Right renal pelvis (tissue), 4 donors: Measurements from ENCODE around the gene CMC1. TPM values are rescaled to one million over a fixed set of nuclear protein-coding genes. Genes with fewer than 3 reads are reported as not detected.
"Not testable (repeated sequence)": the region's sequence is repeated elsewhere in the genome, so short reads cannot be mapped to it uniquely, and the experiment has no call there.

Experiments
- DNase-seq, 4 donors: peaks; one replicate each; pipeline ENCODE4 v3.0.0-alpha.2; 2013; ENCODE audit warnings: low read depth in 4 of 4, low spot score in 3 of 4, missing footprints in 1 of 4
- polyA plus RNA-seq, 4 donors: library from polyadenylated mRNA; unstranded; fragments of 120-200 nt; gene quantifications; one replicate each; pipeline ENCODE4 v1.2.1, GENCODE V29; 2013; ENCODE audit not compliant: insufficient read length in 4 of 4

The CMC1 gene
- polyA plus RNA-seq, 4 donors: 27.6 to 33.4 (median 29.4) TPM

GRCh38 chr3:28243424-28244106, 2.1 kb downstream of the CMC1 start:
- DNase-seq: no peak

GRCh38 chr3:28244491-28244890, 3.1 kb downstream of the CMC1 start:
- DNase-seq: no peak

GRCh38 chr3:28247286-28247685, 5.9 kb downstream of the CMC1 start:
- no peak for DNase-seq

- no peak for DNase-seq
Observed at GRCh38 chr3:28250999-28251398, 9.6 kb downstream of the CMC1 start.

GRCh38 chr3:28252001-28252431, 10.6 kb downstream of the CMC1 start:
- no peak for DNase-seq

- no peak for DNase-seq
Observed at GRCh38 chr3:28253040-28253715, 11.8 kb downstream of the CMC1 start.

- no peak for DNase-seq
Observed at GRCh38 chr3:28262001-28262400, 20.6 kb downstream of the CMC1 start.

GRCh38 chr3:28265641-28266040, 24.2 kb downstream of the CMC1 start:
- DNase-seq: no peak

- no peak for DNase-seq
Observed at GRCh38 chr3:28267984-28268849, 26.8 kb downstream of the CMC1 start.

- DNase-seq: no peak
Observed at GRCh38 chr3:28268989-28269388, 27.6 kb downstream of the CMC1 start.

- not testable (repeated sequence) for DNase-seq
Observed at GRCh38 chr3:28269884-28270283, 28.5 kb downstream of the CMC1 start.

GRCh38 chr3:28273837-28274236, 32.4 kb downstream of the CMC1 start:
- DNase-seq: no peak

GRCh38 chr3:28278918-28279317, 37.5 kb downstream of the CMC1 start:
- no peak for DNase-seq

- no peak for DNase-seq
Observed at GRCh38 chr3:28279770-28280169, 38.4 kb downstream of the CMC1 start.

- DNase-seq: no peak
Observed at GRCh38 chr3:28280781-28281180, 39.4 kb downstream of the CMC1 start.

- peak in 2 of 4 donors; percentile 14 to 26 for DNase-seq
Observed at GRCh38 chr3:28286595-28286994, 45.2 kb downstream of the CMC1 start.

GRCh38 chr3:28287046-28287445, 45.6 kb downstream of the CMC1 start:
- DNase-seq: no peak

GRCh38 chr3:28290863-28291300, 49.5 kb downstream of the CMC1 start:
- DNase-seq: no peak

- DNase-seq: no peak
Observed at GRCh38 chr3:28291577-28291976, 50.2 kb downstream of the CMC1 start.

GRCh38 chr3:28292622-28293021, 51.2 kb downstream of the CMC1 start:
- no peak for DNase-seq

GRCh38 chr3:28294667-28295413, 53.4 kb downstream of the CMC1 start:
- DNase-seq: no peak
